Epithelial cell of alveolus of lung (primary cell): ENCODE results near the gene ASPHD2. TPM values are rescaled to one million over a fixed set of nuclear protein-coding genes. Genes with fewer than 3 reads are reported as not detected.

Experiments
- total RNA-seq: library from RNA; depleted of rRNA; stranded (reverse); fragments of >200 nt; gene quantifications from 2 replicates; pipeline ENCODE4 v1.2.1, GENCODE V29; 2015

Gene ASPHD2, protein sequence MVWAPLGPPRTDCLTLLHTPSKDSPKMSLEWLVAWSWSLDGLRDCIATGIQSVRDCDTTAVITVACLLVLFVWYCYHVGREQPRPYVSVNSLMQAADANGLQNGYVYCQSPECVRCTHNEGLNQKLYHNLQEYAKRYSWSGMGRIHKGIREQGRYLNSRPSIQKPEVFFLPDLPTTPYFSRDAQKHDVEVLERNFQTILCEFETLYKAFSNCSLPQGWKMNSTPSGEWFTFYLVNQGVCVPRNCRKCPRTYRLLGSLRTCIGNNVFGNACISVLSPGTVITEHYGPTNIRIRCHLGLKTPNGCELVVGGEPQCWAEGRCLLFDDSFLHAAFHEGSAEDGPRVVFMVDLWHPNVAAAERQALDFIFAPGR
- 4.4 and 5.5 TPM in 2 replicates for total RNA-seq

DNA sequence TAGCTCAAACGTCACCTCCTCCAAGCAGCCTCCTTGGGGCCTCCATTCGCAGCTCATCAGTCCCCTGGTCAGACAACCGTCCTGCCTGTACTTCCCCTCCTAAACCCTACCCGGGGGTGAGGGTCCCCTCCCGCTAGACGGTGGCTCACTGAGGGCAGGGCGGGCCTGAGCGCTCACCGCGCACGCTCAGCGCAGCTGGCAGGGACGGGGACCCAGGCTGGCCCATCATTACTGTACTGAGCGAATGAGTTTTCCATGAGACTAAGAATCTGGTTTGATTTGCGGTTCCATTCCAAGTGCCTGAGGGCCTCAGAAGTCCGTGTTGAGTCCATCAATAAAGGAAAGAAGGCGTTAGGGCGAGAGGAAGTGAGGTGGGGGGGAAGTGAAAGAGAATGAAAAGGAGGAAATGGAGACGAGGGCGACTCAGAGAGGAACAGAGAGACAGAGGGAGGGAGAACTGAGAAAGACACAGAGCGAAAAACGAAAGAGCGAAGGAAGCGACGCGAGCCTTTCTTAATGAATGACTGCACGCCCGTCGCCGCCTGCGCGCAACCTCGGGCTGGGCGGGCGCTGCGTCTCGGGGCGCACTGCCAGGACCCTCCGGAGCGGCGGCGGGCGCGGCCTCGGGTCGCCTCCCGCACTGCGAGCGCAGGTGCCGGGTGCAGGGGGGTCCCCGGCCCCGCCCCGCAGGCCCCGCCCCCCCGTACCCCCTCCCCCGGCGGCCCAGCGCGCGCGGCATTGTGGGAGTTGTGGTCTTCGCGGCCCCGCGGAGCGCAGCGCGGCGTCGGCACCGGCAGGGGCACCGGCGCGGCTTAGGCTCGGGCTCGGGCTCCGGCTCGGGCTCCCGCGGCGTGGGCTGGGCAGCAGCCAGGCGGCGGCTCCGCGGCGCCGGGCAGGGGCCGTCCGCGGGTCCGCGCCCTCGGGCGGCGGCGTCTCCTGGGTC is at the start of gene ASPHD2:
ASPHD2 (plus strand) TSS at position 746 of the 943 bp plus-strand sequence. CDS start 4,356 bp downstream, outside the sequence.

DNA sequence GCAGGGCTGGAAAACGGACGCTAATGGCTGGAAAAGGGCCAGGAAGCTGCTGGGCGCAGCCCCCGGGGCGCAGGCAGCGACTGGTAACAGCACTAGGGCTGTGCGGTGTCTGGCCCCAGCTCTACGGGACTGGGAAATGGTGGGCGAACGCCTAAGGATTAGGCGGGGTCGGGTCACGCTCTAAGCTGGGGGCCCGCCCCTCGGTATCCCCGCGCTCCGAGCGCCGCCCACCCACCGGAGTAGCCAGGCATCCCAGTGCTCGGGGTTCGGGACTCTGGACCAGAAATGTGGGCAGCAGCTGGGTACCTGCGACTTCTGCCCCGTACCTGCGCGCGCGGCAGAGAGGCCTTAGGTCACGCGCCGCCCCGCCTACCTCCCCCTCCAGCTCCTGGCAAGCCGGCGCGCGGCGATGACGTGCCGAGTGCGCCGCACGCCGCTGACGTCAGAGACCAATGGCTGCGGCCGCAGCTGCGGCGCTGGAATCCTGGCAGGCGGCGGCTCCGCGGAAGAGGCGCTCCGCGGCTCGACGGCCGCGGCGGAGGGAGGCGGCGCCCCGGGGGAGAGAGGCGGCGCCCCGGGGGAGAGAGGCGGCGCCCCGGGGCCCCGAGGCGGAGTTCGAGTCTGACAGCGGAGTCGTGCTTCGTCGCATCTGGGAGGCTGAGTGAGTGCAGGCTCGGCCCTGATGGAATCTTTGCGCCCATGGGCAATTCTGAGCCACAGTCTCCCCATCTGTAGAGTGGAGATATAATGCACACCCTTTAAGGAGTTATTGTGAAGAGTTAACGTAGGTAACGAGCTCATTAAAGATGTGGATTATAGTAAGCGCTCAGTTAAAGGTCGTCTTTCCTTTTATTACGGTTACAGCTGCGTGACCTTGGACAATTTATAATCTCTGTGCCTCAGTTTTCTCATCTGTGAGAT is 54.6 kb downstream of the ASPHD2 start, which contains the start of the genes HPS4 and SRRD:
HPS4 (minus strand) TSS at position 345 of the 921 bp plus-strand sequence. CDS start 2,021 bp downstream, outside the sequence.
SRRD (plus strand) TSS at position 439 of the 921 bp plus-strand sequence; CDS start at position 453, 14 bp downstream.

Other genes with a start within 250 kb of the ASPHD2 start
- gene HPS4, start 54.5 kb downstream of the ASPHD2 start, total RNA-seq, result 17.5 and 27.9 TPM in 2 replicates
- gene SRRD, start 54.6 kb downstream of the ASPHD2 start, total RNA-seq, result 12.7 and 19.9 TPM in 2 replicates
- gene TFIP11, start 83.2 kb downstream of the ASPHD2 start, total RNA-seq, result 18.6 and 32.4 TPM in 2 replicates
- 11.9 and 21.9 TPM in 2 replicates for gene TPST2, start 160.9 kb downstream of the ASPHD2 start, total RNA-seq
- gene CRYBB1, start 188.8 kb downstream of the ASPHD2 start, total RNA-seq, result not detected in 2 replicates
- not detected in 2 replicates for gene CRYBA4, start 192.7 kb downstream of the ASPHD2 start, total RNA-seq
- gene MIAT, start 228.3 kb downstream of the ASPHD2 start, total RNA-seq, result 0.39 and 0.80 TPM in 2 replicates